Heart left ventricle (tissue), 16 donors: ENCODE data around the gene MRPL20. TPM values are rescaled to one million over a fixed set of nuclear protein-coding genes. Genes with fewer than 3 reads are reported as not detected.

Source experiments
- ATAC-seq, 4 donors: fragments of 200-7000 bp; cut with Tn5 transposase; one replicate each; pipeline ENCODE4 v1.9.1; 2020 to 2022; ENCODE audit warnings: moderate library complexity in 4 of 4, mild to moderate bottlenecking in 3 of 4, moderate number of reproducible peaks in 1 of 4
- DNase-seq, 5 donors: peaks; one replicate each; pipeline ENCODE4 v3.0.0-alpha.2; 2020
- H3K27ac ChIP-seq, 12 donors: fragments of 200-600 bp; sonication (generic) in 4 of 12; one replicate each; pipeline versions ENCODE4 v1.5.0 to v1.8.0; 2016 to 2022; ENCODE audit warnings: mild to moderate bottlenecking in 2 of 12
- H3K27me3 ChIP-seq, 9 donors: fragments of 200-600 bp; sonication (generic) in 2 of 9; one replicate each; pipeline versions ENCODE4 v1.5.1 to v1.8.0; 2016 to 2022; ENCODE audit warnings: mild to moderate bottlenecking in 3 of 9
- H3K36me3 ChIP-seq, 9 donors: fragments of 200-600 bp; sonication (generic) in 2 of 9; one replicate each; pipeline versions ENCODE4 v1.5.0 to v1.8.0; 2018 to 2022; ENCODE audit warnings: mild to moderate bottlenecking in 2 of 9
- H3K4me1 ChIP-seq, 12 donors: fragments of 200-600 bp; sonication (generic) in 4 of 12; one replicate each; pipeline versions ENCODE4 v1.5.0 to v1.8.0; 2016 to 2022; ENCODE audit warnings: mild to moderate bottlenecking in 3 of 12
- H3K4me3 ChIP-seq, 12 donors: fragments of 200-600 bp; sonication (generic) in 4 of 12; one replicate each; pipeline versions ENCODE4 v1.5.0 to v1.8.0; 2017 to 2022; ENCODE audit warnings: mild to moderate bottlenecking in 9 of 12, moderate library complexity in 4 of 12
- H3K9me3 ChIP-seq, 12 donors: fragments of 200-600 bp; sonication (generic) in 4 of 12; one replicate each; pipeline versions ENCODE4 v1.5.0 to v1.8.0; 2016 to 2022; ENCODE audit warnings: mild to moderate bottlenecking in 1 of 12
- POLR2A ChIP-seq, 2 donors: fragments of 450-650 bp; IDR thresholded peaks; one replicate each; pipeline ENCODE4 v1.6.1; 2017; ENCODE audit warnings: antibody characterized with exemption in 2 of 2, mild to moderate bottlenecking in 2 of 2, moderate library complexity in 2 of 2
- WGBS, 4 donors: extraction: QIAGEN DNeasy Blood & Tissue Kit in 2 of 4; methylation state at CpG; one replicate each; pipeline versions ENCODE4 v1.1.5 to v1.1.7; 2013 to 2018; 5-methylcytosine and 5-hydroxymethylcytosine counted together
- intact Hi-C, 10 donors: fragments of 100-400 bp; cut with DNase I; formaldehyde crosslinking; loops; one replicate each; pipeline versions ENCODE4 v1.11.1 to v1.14.2; 2022
- polyA plus RNA-seq, 2 donors: library from polyadenylated mRNA; stranded (reverse); fragments of 200-250 nt; gene quantifications; one replicate each; pipeline ENCODE4 v1.2.3, GENCODE V29; 2013
- total RNA-seq, 9 donors: library from RNA; depleted of rRNA in 2 of 9; stranded (reverse); fragments of >200 nt in 2 of 9; fragmentation: NEBNext Ultra II Directional in 3 of 9; extraction: Animal tissue kit (Norgen Biotek cat#: 25700) in 3 of 9; gene quantifications; one replicate each; pipeline versions ENCODE4 v1.1.0 to v1.2.4, GENCODE V29; 2016 to 2023
- TF ChIP-seq, protein P1 (sequence below), 12 donors: fragments of 200-600 bp; sonication (generic) in 4 of 12; IDR thresholded peaks; one replicate each; pipeline versions ENCODE4 v1.5.0 to v1.8.0; 2018 to 2022; ENCODE audit warnings: antibody characterized with exemption in 12 of 12, mild to moderate bottlenecking in 5 of 12
- donor health status: ischemic (EF 13 %, LVEDD 7.1; RV severe dilation, severe dysfunction).
- donor health status: healthy with polysubstance abuse.
- donor health status: DM: no; HTN: yes; CAD: no.
- donor health status: DM: no; HTN: no; CAD: no.
- donor health status: ischemic (EF 25% LVEDD 6.9; RV normal size, moderate dysfunction).
- donor health status: ischemic (EF 25% LVEDD 5.7; RV mildly dilated, moderate dysfunction).
- donor health status: healthy.
- donor health status: DM: yes; HTN: yes; CAD: no.
- donor health status: ischemic (EF 35%, LVEDD 5.7; RV mildly dilated, moderate dysfunction).
- donor health status: nonischemic (EF 11% LVEDD 7.7; RV severe dilation, severe dysfunction).
- donor health status: DM: yes; HTN: yes; CAD: no.
- donor health status: PGD.
- donor health status: ischemic (EF 29% LVEDD 5.4; RV normal size, mild dysfunction).
- donor health status: nonischemic (EF 23%, LVEDD 6.1; RV moderate dilation, normal function).

The MRPL20 gene
- total and polyA plus RNA-seq, 11 donors = 112 to 238 (median 141) TPM

DNA sequence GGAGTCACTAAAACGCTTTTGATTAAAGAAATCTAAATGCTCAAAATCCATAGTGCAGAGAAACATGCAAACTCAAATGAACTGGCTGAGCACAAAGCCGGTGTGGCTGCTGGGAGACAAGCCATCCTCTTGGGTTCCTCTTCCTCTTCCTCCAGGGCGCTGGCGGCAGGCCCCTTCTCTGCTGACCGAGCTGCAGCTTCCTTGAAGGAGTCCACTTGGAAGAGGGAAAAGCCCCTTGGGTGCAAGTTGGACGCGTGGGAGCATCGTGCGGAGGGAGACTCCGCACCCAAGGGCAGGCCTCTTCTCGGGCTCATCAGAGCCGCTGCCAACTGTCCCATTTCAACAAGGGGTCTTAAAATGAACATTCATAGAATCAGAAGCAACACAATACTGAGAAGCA is 15.9 kb downstream of the MRPL20 start:
- intact Hi-C loops = no loop called here
- 61 to 75% (median 66%) methylated on average over 12 of the region's 12 CpGs for WGBS, 4 donors
- H3K27ac ChIP-seq = peak overlapping the region in 3 of 12 donors; percentile 3 to 37 (median 31)
- no peak for TF ChIP-seq POLR2A (IDR thresholded peaks at IDR 0.05)
- no peaks in the 10 kb centered on the region for H3K27me3 ChIP-seq
- H3K36me3 ChIP-seq = peaks cover 2 to 100% (median 100%) of the 10 kb centered on the region in 9 donors
- DNase-seq (no peak), ATAC-seq (no peak)
- no peak overlapping the region for H3K4me3 ChIP-seq
- peaks cover 0 to 20% (median 9%) of the 10 kb centered on the region in 12 donors for H3K4me1 ChIP-seq
- no peaks in the 10 kb centered on the region for H3K9me3 ChIP-seq

DNA sequence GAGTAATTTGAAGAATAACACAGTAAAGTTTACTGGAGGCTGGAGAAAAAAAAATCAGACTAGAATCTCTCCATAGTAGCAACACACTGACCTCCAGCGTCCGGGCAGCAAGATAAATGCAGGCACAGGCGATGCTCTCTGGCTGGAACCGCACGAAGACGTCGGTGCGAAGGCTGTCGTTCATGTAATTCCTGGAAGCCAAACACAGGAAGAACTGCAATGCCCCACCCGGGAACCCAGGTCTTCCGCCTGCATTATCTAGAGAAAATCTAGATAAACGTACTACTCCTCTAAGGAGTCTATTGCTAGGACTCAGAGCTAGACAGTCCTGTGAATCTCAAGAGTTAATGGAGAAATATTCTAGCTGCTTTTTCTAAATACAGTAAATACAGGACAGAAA is 16.4 kb downstream of the MRPL20 start:
- 58 to 70% (median 67%) methylated on average over 12 of the region's 12 CpGs for WGBS, 4 donors
- no peaks in the 10 kb centered on the region for H3K9me3 ChIP-seq
- ATAC-seq = no peak
- peaks cover 2 to 100% (median 100%) of the 10 kb centered on the region in 9 donors for H3K36me3 ChIP-seq
- H3K4me3 ChIP-seq = no peak overlapping the region
- H3K27ac ChIP-seq = peak overlapping the region in 1 of 12 donors; percentile 3
- H3K27me3 ChIP-seq = no peaks in the 10 kb centered on the region
- TF ChIP-seq POLR2A (IDR thresholded peaks at IDR 0.05) = no peak
- TF ChIP-seq, protein P1, sequence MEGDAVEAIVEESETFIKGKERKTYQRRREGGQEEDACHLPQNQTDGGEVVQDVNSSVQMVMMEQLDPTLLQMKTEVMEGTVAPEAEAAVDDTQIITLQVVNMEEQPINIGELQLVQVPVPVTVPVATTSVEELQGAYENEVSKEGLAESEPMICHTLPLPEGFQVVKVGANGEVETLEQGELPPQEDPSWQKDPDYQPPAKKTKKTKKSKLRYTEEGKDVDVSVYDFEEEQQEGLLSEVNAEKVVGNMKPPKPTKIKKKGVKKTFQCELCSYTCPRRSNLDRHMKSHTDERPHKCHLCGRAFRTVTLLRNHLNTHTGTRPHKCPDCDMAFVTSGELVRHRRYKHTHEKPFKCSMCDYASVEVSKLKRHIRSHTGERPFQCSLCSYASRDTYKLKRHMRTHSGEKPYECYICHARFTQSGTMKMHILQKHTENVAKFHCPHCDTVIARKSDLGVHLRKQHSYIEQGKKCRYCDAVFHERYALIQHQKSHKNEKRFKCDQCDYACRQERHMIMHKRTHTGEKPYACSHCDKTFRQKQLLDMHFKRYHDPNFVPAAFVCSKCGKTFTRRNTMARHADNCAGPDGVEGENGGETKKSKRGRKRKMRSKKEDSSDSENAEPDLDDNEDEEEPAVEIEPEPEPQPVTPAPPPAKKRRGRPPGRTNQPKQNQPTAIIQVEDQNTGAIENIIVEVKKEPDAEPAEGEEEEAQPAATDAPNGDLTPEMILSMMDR (IDR thresholded peaks at IDR 0.05) = no peak
- intact Hi-C loops = no loop called here
- H3K4me1 ChIP-seq = peaks cover 0 to 17% (median 8%) of the 10 kb centered on the region in 12 donors
- DNase-seq = no peak

DNA sequence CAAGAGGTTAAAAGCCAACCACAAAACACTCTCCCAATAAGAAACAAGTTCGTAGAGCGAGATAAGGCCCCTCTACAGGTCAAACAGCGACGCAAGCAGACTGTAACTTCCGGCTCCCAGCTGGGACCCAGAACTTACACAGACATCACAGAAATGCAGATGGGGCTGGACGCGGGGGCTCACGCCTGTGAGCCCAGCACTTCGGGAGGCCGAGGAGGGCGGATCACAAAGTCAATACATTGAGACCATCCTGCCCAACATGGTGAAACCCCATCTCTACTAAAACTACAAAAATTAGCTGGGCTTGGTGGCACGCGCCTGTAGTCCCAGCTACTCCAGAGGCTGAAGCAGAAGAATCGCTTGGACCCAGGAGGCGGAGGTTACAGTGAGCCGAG is 19.0 kb downstream of the MRPL20 start:
- Histone ChIP-seq H3K4me3 (no peak overlapping the region), H3K9me3 (no peaks in the 10 kb centered on the region), H3K27ac (no peak overlapping the region), H3K27me3 (no peaks in the 10 kb centered on the region), H3K4me1 (peaks cover 0 to 15% (median 0%) of the 10 kb centered on the region in 12 donors), H3K36me3 (peaks cover 2 to 86% (median 84%) of the 10 kb centered on the region in 9 donors)
- intact Hi-C loops = no loop called here
- 94 to 97% (median 97%) methylated on average over 16 of the region's 16 CpGs for WGBS, 4 donors
- DNase-seq = no peak
- ATAC-seq = no peak
- no peak for TF ChIP-seq POLR2A (IDR thresholded peaks at IDR 0.05)
- TF ChIP-seq, protein P1 (IDR thresholded peaks at IDR 0.05) = no peak

DNA sequence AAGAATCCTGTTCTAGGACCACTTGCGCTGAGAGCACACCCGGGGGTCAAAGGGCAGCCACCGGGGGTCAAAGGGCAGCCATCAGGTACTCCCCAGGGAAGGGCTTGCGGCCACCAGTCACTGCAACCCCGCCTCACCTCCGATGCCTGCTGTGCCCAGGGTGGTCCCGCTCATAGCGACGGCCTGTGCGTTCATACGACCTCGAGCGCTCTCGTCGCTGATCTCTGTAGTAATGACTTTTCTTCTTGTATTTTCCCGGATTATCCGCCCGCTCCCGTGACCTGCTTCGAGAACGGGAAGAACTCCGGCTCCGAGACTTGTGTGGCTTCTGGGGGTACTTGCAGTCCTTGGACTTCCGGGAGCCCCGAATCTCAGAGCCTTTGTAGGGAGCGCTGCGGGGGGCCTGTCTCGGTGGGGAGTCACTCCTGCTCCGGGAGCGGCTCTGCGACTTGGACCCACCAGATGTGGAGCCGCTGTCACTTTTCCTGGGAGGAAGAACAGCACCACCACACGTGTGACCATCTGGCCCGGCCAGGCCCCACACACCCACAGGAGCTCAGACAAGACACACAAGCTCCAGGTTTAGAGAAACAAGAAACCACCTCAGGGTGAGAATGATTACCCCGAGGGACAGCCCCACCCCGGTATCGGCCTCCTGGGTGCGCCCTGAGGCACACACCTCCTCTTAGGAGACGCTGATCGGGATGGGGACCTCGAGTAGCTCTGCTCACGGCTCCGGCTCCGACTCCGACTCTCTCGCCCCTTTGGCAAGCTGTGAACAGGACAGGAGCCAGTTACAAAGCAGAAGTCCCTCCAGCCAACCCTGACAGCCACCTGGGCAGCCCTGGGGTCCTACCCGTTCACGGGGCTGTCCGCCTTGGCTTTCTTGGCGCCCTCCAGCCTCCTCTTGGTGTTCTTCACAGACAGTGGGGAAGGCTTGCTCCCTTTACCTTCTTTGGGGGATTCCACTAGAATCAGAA is 19.7 kb downstream of the MRPL20 start:
- no peak for DNase-seq
- 95 to 97% (median 96%) methylated on average over 43 to 50 of the region's 50 CpGs for WGBS, 4 donors
- Histone ChIP-seq H3K36me3 (peaks cover 2 to 79% (median 78%) of the 10 kb centered on the region in 9 donors), H3K27ac (no peak overlapping the region), H3K4me3 (no peak overlapping the region), H3K27me3 (no peaks in the 10 kb centered on the region), H3K9me3 (no peaks in the 10 kb centered on the region), H3K4me1 (peaks cover 0 to 15% (median 0%) of the 10 kb centered on the region in 12 donors)
- intact Hi-C loops = no loop called here
- ATAC-seq = peak in 1 of 4 donors; percentile 14
- TF ChIP-seq, protein P1 (IDR thresholded peaks at IDR 0.05) = no peak
- no peak for TF ChIP-seq POLR2A (IDR thresholded peaks at IDR 0.05)
